Natural killer cell (primary cell): ENCODE measurements around the gene DDX25. TPM values are rescaled to one million over a fixed set of nuclear protein-coding genes. Genes with fewer than 3 reads are reported as not detected.

Source experiments
- ATAC-seq, 3 donors: fragments of 150-1000 bp in 2 of 3; fragments of 200-7000 bp in 1 of 3; cut with Tn5 transposase; 1 replicate in 1 of 3; 2 replicates in 2 of 3; pipeline ENCODE4 v1.10.0; 2021; ENCODE audit warnings: mild to moderate bottlenecking in 2 of 3, moderate library complexity in 2 of 3
- DNase-seq, 2 donors: peaks; one replicate each; pipeline versions ENCODE4 v3.0.0 to v3.0.0-alpha.2; 2013 to 2021; ENCODE audit warnings: mixed read lengths in 1 of 2
- H3K27ac ChIP-seq: one replicate; pipeline ENCODE4 v1.5.1; 2013; ENCODE audit warnings: mild to moderate bottlenecking, low read length
- H3K27me3 ChIP-seq: one replicate; pipeline ENCODE4 v1.6.1; 2013; ENCODE audit warnings: low read length; ENCODE audit not compliant: control insufficient read depth, insufficient read depth
- H3K36me3 ChIP-seq: one replicate; pipeline ENCODE4 v1.6.1; 2013; ENCODE audit warnings: low read length; ENCODE audit not compliant: control insufficient read depth, insufficient read depth
- H3K4me1 ChIP-seq: one replicate; pipeline ENCODE4 v1.6.1; 2013; ENCODE audit warnings: low read length; ENCODE audit not compliant: control insufficient read depth, insufficient read depth
- H3K4me3 ChIP-seq: one replicate; pipeline ENCODE4 v1.5.1; 2013; ENCODE audit warnings: low read length
- H3K9me3 ChIP-seq: one replicate; pipeline ENCODE4 v1.6.1; 2013; ENCODE audit warnings: low read length; ENCODE audit not compliant: control insufficient read depth, insufficient read depth
- H3K27ac Mint-ChIP-seq, 2 donors: one replicate each; pipeline ENCODE4 v1.8.0; 2022; ENCODE audit warnings: mild to moderate bottlenecking in 2 of 2, mixed read lengths in 2 of 2, moderate library complexity in 1 of 2
- H3K27me3 Mint-ChIP-seq, 2 donors: one replicate each; pipeline ENCODE4 v1.8.0; 2022; ENCODE audit warnings: low read depth in 2 of 2, mixed read lengths in 2 of 2
- H3K36me3 Mint-ChIP-seq: one replicate; pipeline ENCODE4 v1.8.0; 2022; ENCODE audit warnings: mixed read lengths
- H3K4me1 Mint-ChIP-seq, 2 donors: one replicate each; pipeline ENCODE4 v1.8.0; 2022; ENCODE audit warnings: mixed read lengths in 2 of 2
- H3K4me3 Mint-ChIP-seq: one replicate; pipeline ENCODE4 v1.8.0; 2022; ENCODE audit warnings: mild to moderate bottlenecking, moderate library complexity, mixed read lengths
- H3K9me3 Mint-ChIP-seq, 2 donors: one replicate each; pipeline ENCODE4 v1.8.0; 2022; ENCODE audit warnings: mixed read lengths in 2 of 2
- CTCF ChIP-seq: fragments of 200-600 bp; IDR thresholded peaks from one replicate; pipeline ENCODE4 v1.8.0; 2022; ENCODE audit warnings: antibody characterized with exemption
- WGBS: methylation state at CpG from one replicate; pipeline ENCODE4 v1.1.7; 2013; ENCODE audit warnings: missing lambda C conversion rate; ENCODE audit not compliant: insufficient coverage; 5-methylcytosine and 5-hydroxymethylcytosine counted together
- intact Hi-C: fragments of 100-400 bp; cut with micrococcal nuclease; formaldehyde crosslinking; loops from one replicate; pipeline ENCODE4 v1.14.2; 2022
- total RNA-seq, 4 donors: library from RNA; stranded (reverse); fragments of 120-200 nt in 1 of 4; gene quantifications; one replicate each; pipeline versions ENCODE4 v1.2.3 to v1.2.4, GENCODE V29; 2013 to 2022

The DDX25 gene
- total RNA-seq, 3 donors from 2014 or later (not counting 1 experiment from before 2014, with no cell fraction given), result not detected

- peaks cover 6 to 11% of the 10 kb centered on the region in 2 donors for H3K27me3 Mint-ChIP-seq
- intact Hi-C loops, result no loop called here
- Histone ChIP-seq H3K4me1 (no peaks in the 10 kb centered on the region), H3K4me3 (no peak overlapping the region), H3K36me3 (no peaks in the 10 kb centered on the region), H3K27ac (no peak overlapping the region), H3K9me3 (no peaks in the 10 kb centered on the region), H3K27me3 (no peaks in the 10 kb centered on the region)
- no peak overlapping the region for H3K27ac Mint-ChIP-seq
- no peak overlapping the region for H3K4me3 Mint-ChIP-seq
- no peaks in the 10 kb centered on the region for H3K4me1 Mint-ChIP-seq
- no peak for DNase-seq
- no peaks in the 10 kb centered on the region for H3K9me3 Mint-ChIP-seq
- TF ChIP-seq CTCF, result no peak
- no peaks in the 10 kb centered on the region for H3K36me3 Mint-ChIP-seq
- 92% methylated on average over 9 of the region's 9 CpGs for WGBS
- ATAC-seq, result no peak
Observed at GRCh38 chr11:125932301-125932700, 28.0 kb downstream of the DDX25 start.

- Mint-ChIP-seq H3K27ac (no peak overlapping the region), H3K4me3 (no peak overlapping the region), H3K36me3 (no peaks in the 10 kb centered on the region), H3K4me1 (no peaks in the 10 kb centered on the region), H3K9me3 (no peaks in the 10 kb centered on the region), H3K27me3 (peaks cover 6 to 11% of the 10 kb centered on the region in 2 donors)
- Histone ChIP-seq H3K27me3 (no peaks in the 10 kb centered on the region), H3K27ac (no peak overlapping the region), H3K36me3 (no peaks in the 10 kb centered on the region), H3K4me3 (no peak overlapping the region), H3K4me1 (no peaks in the 10 kb centered on the region), H3K9me3 (no peaks in the 10 kb centered on the region)
- WGBS, result 62% methylated on average over 12 of the region's 12 CpGs
- DNase-seq (no peak), ATAC-seq (no peak)
- no peak for TF ChIP-seq CTCF
- intact Hi-C loops, result no loop called here
Observed at GRCh38 chr11:125933030-125933813, 28.9 kb downstream of the DDX25 start.

GRCh38 chr11:125934473-125934872 is 30.2 kb downstream of the DDX25 start:
- H3K4me3 Mint-ChIP-seq, result no peak overlapping the region
- ATAC-seq (no peak), DNase-seq (no peak)
- Histone ChIP-seq H3K36me3 (no peaks in the 10 kb centered on the region), H3K9me3 (no peaks in the 10 kb centered on the region), H3K27me3 (no peaks in the 10 kb centered on the region), H3K4me3 (no peak overlapping the region), H3K4me1 (no peaks in the 10 kb centered on the region), H3K27ac (no peak overlapping the region)
- intact Hi-C loops, result no loop called here
- no peak for TF ChIP-seq CTCF
- no peaks in the 10 kb centered on the region for H3K36me3 Mint-ChIP-seq
- peaks cover 6 to 7% of the 10 kb centered on the region in 2 donors for H3K27me3 Mint-ChIP-seq
- WGBS, result 95% methylated on average over 8 of the region's 8 CpGs
- peaks cover 0 to 6% of the 10 kb centered on the region in 2 donors for H3K4me1 Mint-ChIP-seq
- H3K9me3 Mint-ChIP-seq, result no peaks in the 10 kb centered on the region
- no peak overlapping the region for H3K27ac Mint-ChIP-seq

GRCh38 chr11:125935056-125935455 is 30.7 kb downstream of the DDX25 start:
- no peaks in the 10 kb centered on the region for H3K9me3 ChIP-seq
- Mint-ChIP-seq H3K9me3 (no peaks in the 10 kb centered on the region), H3K27ac (no peak overlapping the region), H3K4me3 (no peak overlapping the region), H3K27me3 (peaks cover 6 to 7% of the 10 kb centered on the region in 2 donors), H3K36me3 (no peaks in the 10 kb centered on the region), H3K4me1 (peaks cover 0 to 6% of the 10 kb centered on the region in 2 donors)
- H3K4me1 ChIP-seq, result no peaks in the 10 kb centered on the region
- H3K4me3 ChIP-seq, result no peak overlapping the region
- 89% methylated on average over 2 of the region's 2 CpGs for WGBS
- no peak for ATAC-seq
- TF ChIP-seq CTCF, result no peak
- H3K27ac ChIP-seq, result no peak overlapping the region
- no peak for DNase-seq
- H3K27me3 ChIP-seq, result no peaks in the 10 kb centered on the region
- no peaks in the 10 kb centered on the region for H3K36me3 ChIP-seq
- intact Hi-C loops, result no loop called here
